Breast epithelium (tissue), 4 donors: Measurements from ENCODE around the gene SCGB1C1. TPM values are rescaled to one million over a fixed set of nuclear protein-coding genes. Genes with fewer than 3 reads are reported as not detected.

ENCODE experiments used
- DNase-seq, 2 donors: peaks; one replicate each; pipeline ENCODE4 v3.0.0-alpha.2; 2019; ENCODE audit warnings: low spot score in 2 of 2
- H3K27ac ChIP-seq, 2 donors: fragments of 200-600 bp; sonication (generic) in 1 of 2; one replicate each; pipeline ENCODE4 v1.5.1; 2016 to 2019; ENCODE audit warnings: mild to moderate bottlenecking in 1 of 2
- H3K27me3 ChIP-seq, 2 donors: fragments of 200-600 bp; sonication (generic) in 1 of 2; one replicate each; pipeline versions ENCODE4 v1.5.1 to v1.6.0; 2017 to 2019; ENCODE audit warnings: control low read depth in 1 of 2, mild to moderate bottlenecking in 1 of 2
- H3K36me3 ChIP-seq: fragments of 200-600 bp; one replicate; pipeline ENCODE4 v1.5.1; 2019
- H3K4me1 ChIP-seq, 2 donors: fragments of 200-600 bp; sonication (generic); one replicate each; pipeline ENCODE4 v1.5.1; 2016 to 2019; ENCODE audit warnings: control low read depth in 1 of 2
- H3K4me3 ChIP-seq, 3 donors: fragments of 200-600 bp; sonication (generic); 1 replicate in 2 of 3; 2 replicates in 1 of 3; pipeline ENCODE4 v1.5.1; 2016 to 2019; ENCODE audit warnings: mild to moderate bottlenecking in 3 of 3, moderate library complexity in 2 of 3
- H3K9me3 ChIP-seq, 2 donors: fragments of 200-600 bp; sonication (generic) in 1 of 2; one replicate each; pipeline ENCODE4 v1.5.1; 2016 to 2019; ENCODE audit warnings: control low read depth in 1 of 2
- POLR2A ChIP-seq: fragments of 450-650 bp; IDR thresholded peaks from one replicate; pipeline ENCODE4 v1.6.1; 2016; ENCODE audit warnings: antibody characterized with exemption, mild to moderate bottlenecking, moderate library complexity
- POLR2AphosphoS5 ChIP-seq, 3 donors: sonication (generic); formaldehyde crosslinking; IDR thresholded peaks; one replicate each; pipeline ENCODE4 v1.6.1; 2017; ENCODE audit warnings: antibody characterized with exemption in 3 of 3
- intact Hi-C: fragments of 100-400 bp; cut with DNase I; formaldehyde crosslinking; loops from one replicate; pipeline ENCODE4 v1.15.1; 2023; ENCODE audit warnings: low total_unique reads
- total RNA-seq, 3 donors: library from RNA; depleted of rRNA; stranded (reverse); fragments of >200 nt; gene quantifications; one replicate each; pipeline ENCODE4 v1.1.0, GENCODE V29; 2016
- TF ChIP-seq, protein P1 (sequence below), 3 donors: fragments of 450-650 bp; IDR thresholded peaks; one replicate each; pipeline ENCODE4 v1.5.1; 2016 to 2017; ENCODE audit warnings: antibody characterized with exemption in 3 of 3, mild to moderate bottlenecking in 3 of 3, moderate library complexity in 3 of 3

Gene SCGB1C1
- total RNA-seq, 3 donors from 2014 or later: not detected

GRCh38 chr11:205221-206001, 12.5 kb downstream of the SCGB1C1 start:
- intact Hi-C loops: no loop called here
- no peaks in the 10 kb centered on the region for H3K27me3 ChIP-seq
- peaks cover 15 to 24% of the 10 kb centered on the region in 2 donors for H3K4me1 ChIP-seq
- no peak overlapping the region for H3K27ac ChIP-seq
- H3K4me3 ChIP-seq: peak overlapping the region; percentile 86 to 100 (median 93)
- no peaks in the 10 kb centered on the region for H3K36me3 ChIP-seq
- no peaks in the 10 kb centered on the region for H3K9me3 ChIP-seq
- DNase-seq: peak in 1 of 2 donors; percentile 15
- TF ChIP-seq POLR2AphosphoS5 (IDR thresholded peaks at IDR 0.05): no peak
- TF ChIP-seq, protein P1, sequence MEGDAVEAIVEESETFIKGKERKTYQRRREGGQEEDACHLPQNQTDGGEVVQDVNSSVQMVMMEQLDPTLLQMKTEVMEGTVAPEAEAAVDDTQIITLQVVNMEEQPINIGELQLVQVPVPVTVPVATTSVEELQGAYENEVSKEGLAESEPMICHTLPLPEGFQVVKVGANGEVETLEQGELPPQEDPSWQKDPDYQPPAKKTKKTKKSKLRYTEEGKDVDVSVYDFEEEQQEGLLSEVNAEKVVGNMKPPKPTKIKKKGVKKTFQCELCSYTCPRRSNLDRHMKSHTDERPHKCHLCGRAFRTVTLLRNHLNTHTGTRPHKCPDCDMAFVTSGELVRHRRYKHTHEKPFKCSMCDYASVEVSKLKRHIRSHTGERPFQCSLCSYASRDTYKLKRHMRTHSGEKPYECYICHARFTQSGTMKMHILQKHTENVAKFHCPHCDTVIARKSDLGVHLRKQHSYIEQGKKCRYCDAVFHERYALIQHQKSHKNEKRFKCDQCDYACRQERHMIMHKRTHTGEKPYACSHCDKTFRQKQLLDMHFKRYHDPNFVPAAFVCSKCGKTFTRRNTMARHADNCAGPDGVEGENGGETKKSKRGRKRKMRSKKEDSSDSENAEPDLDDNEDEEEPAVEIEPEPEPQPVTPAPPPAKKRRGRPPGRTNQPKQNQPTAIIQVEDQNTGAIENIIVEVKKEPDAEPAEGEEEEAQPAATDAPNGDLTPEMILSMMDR (IDR thresholded peaks at IDR 0.05): no peak
- no peak for TF ChIP-seq POLR2A

DNA sequence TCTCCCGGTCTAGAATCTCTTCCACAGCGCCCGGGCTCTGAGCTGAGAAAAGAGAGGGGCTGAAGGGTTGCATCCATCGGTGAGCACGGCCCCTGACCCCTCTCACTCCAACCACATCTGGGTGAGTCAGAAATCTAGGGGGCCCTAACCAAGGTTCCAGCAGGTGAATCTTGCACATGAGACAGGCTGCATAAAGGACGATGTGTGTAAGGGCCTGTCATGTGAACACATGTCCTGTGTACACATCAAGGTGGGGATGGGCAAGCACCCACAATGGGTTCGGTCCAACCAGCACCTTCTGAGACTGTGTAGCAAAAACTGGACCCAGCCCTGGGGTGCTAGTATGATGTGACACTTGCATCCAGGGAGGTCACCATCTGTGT, 13.1 kb downstream of the SCGB1C1 start:
- H3K27ac ChIP-seq: no peak overlapping the region
- DNase-seq: peak; percentile 19 to 47
- intact Hi-C loops: no loop called here

GRCh38 chr11:206526-207207, 13.8 kb downstream of the SCGB1C1 start:
- Histone ChIP-seq H3K27ac (peak overlapping the region; percentile 99 to 100), H3K4me3 (peak overlapping the region; percentile 86 to 100 (median 93)), H3K9me3 (no peaks in the 10 kb centered on the region), H3K27me3 (no peaks in the 10 kb centered on the region), H3K4me1 (peaks cover 15 to 24% of the 10 kb centered on the region in 2 donors), H3K36me3 (no peaks in the 10 kb centered on the region)
- intact Hi-C loops: no loop called here
- peak in 1 of 2 donors; percentile 43 for DNase-seq
- no peak for TF ChIP-seq POLR2A
- TF ChIP-seq, protein P1 (IDR thresholded peaks at IDR 0.05): no peak
- no peak for TF ChIP-seq POLR2AphosphoS5 (IDR thresholded peaks at IDR 0.05)

More for the DNA sequence above, 13.1 kb downstream of the SCGB1C1 start:
- TF ChIP-seq, protein P1 (IDR thresholded peaks at IDR 0.05): no peak
- TF ChIP-seq POLR2A (no peak), POLR2AphosphoS5 (IDR thresholded peaks at IDR 0.05) (no peak)
- H3K9me3 ChIP-seq: no peaks in the 10 kb centered on the region
- H3K4me1 ChIP-seq: peaks cover 15 to 24% of the 10 kb centered on the region in 2 donors
- no peaks in the 10 kb centered on the region for H3K27me3 ChIP-seq
- peak overlapping the region; percentile 86 to 100 (median 93) for H3K4me3 ChIP-seq
- no peaks in the 10 kb centered on the region for H3K36me3 ChIP-seq

- DNase-seq: peak; percentile 96 to 98
- Histone ChIP-seq H3K4me3 (peak within 1 kb of the TSS; percentile 86 to 100 (median 93)), H3K9me3 (no peaks in the 10 kb centered on the region), H3K36me3 (no peaks in the 10 kb centered on the region), H3K27ac (peak within 1 kb of the TSS; percentile 99 to 100), H3K4me1 (peaks cover 15 to 24% of the 10 kb centered on the region in 2 donors), H3K27me3 (no peaks in the 10 kb centered on the region)
- TF ChIP-seq POLR2AphosphoS5 (IDR thresholded peaks at IDR 0.05) (peak; percentile 75 to 92 (median 85)), POLR2A (peak; percentile 84)
- TF ChIP-seq, protein P1 (IDR thresholded peaks at IDR 0.05): peak in 1 of 3 donors; percentile 13
- intact Hi-C loops: no loop called here
Observed at GRCh38 chr11:207208-207862, 14.5 kb downstream of the SCGB1C1 start, which contains the start of the genes BET1L and RIC8A. Gene BET1L (minus strand): TSS chr11:207399. CDS start chr11:207321, 78 bp downstream. Gene RIC8A (plus strand): TSS chr11:207708. CDS start chr11:208855, 1,147 bp downstream.
